GM19099 (cell line): ENCODE results near the gene PPP1CB.

ENCODE experiments used
- POLR2A ChIP-seq: IDR thresholded peaks from 3 replicates; pipeline ENCODE4 v1.6.1; 2011; ENCODE audit warnings: low read depth; ENCODE audit not compliant: insufficient read length; ENCODE audit errors: extremely low read depth

The PPP1CB gene

GRCh38 chr2:28752631-28753376 lies 1.2 kb downstream of the PPP1CB start:
- no peak for TF ChIP-seq POLR2A

DNA sequence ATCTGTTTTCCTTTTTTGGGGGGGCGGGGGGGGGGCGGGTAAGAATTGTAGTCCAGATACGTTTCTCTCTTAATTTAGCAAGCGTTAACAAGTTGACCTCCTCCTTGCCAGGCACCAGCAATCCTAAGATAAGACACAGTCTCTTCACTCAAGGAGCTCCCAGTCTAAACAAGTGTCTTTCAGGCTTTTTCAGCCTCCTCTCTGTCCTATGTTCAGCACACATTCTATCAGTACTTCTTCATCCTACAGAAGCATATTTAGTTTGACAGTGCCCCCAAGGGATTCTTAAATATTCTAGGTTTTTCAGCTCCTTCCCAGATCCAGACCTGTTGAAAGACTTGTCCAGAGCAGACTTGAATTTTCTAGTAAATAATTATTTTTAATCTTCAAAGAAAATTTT lies 2.7 kb downstream of the PPP1CB start:
- no peak for TF ChIP-seq POLR2A

- no peak for TF ChIP-seq POLR2A
Observed at GRCh38 chr2:28755421-28755820, 3.8 kb downstream of the PPP1CB start.

GRCh38 chr2:28758459-28758858 lies 6.8 kb downstream of the PPP1CB start:
- TF ChIP-seq POLR2A: no peak

- TF ChIP-seq POLR2A: no peak
Observed at GRCh38 chr2:28761420-28761819, 9.8 kb downstream of the PPP1CB start.

DNA sequence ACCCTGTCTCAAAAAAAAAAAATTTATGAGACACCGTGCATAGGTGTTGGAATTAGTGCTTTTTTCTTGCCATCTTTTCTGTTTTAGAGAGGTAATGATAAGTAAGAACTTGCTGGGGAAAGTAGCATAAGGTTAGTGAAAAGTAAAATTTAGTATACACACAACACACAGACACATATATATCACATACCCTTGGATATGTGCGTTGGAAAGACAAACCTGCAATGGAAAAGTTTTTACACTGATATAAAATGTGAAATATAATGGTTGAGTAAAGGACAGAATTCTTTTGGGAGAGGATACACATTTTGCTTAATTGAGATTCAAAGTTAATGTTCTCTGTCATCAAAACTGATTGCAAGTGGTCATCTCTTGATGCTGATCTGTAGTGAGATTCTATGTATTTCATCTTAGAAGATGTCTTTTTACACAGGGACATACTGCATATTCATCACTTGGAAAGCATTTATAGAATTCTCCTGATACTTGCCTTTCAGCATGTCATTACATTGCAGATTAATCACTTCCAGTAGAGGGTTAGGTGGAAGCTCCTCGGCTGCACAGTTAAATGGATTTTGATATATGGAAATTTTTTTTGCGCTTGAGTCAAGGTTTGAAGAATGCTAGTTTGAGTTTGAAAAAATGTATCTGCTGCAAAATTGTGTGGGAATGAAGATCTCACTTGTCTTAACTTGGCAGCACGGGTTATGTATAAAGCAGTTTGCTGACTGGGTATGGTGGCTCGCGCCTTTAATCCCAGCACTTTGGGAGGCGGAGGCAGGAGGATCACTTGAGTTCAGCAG lies 13.5 kb downstream of the PPP1CB start:
- TF ChIP-seq POLR2A: no peak

GRCh38 chr2:28766070-28766469 lies 14.4 kb downstream of the PPP1CB start:
- no peak for TF ChIP-seq POLR2A

- TF ChIP-seq POLR2A: no peak
Observed at GRCh38 chr2:28767337-28767736, 15.7 kb downstream of the PPP1CB start.

GRCh38 chr2:28768422-28768821 lies 16.8 kb downstream of the PPP1CB start:
- no peak for TF ChIP-seq POLR2A

DNA sequence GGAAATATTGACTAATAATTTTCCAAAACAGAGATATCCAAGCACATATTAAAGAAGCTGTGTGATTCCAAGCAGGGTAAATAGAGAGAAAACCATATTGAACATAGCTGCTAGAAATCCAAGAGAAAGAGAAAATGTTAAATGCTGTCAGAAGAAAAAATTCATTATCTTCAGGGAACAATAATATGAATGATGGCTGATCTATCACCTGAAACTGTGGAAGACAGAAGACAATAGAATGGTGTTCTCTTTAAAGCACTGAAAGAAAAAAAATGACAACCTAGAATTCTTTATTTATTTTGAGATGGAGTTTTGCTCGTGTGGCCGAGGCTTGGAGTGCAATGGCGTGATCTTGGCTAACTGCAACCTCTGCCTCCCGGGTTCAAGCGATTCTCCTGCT lies 17.3 kb downstream of the PPP1CB start:
- no peak for TF ChIP-seq POLR2A

GRCh38 chr2:28772351-28772750 lies 20.7 kb downstream of the PPP1CB start:
- TF ChIP-seq POLR2A: no peak

DNA sequence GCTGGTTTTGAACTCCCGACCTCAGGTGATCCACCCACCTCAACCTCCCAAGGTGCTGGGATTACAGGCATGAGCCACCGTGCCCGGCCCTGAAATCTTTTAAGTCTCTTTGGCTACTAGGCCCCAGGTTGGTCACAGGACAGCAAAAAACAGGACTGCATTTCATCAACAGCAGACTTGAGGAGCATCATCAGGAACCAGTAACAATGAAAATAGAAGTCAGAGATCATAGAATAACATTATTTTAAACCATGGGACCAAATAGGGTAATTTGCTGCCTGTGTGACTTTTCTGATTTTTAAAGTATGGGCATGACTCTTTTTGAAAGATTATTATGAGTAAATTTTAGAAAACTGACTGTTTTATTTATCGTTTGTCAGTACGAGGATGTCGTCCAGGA lies 24.8 kb downstream of the PPP1CB start:
- TF ChIP-seq POLR2A: no peak

DNA sequence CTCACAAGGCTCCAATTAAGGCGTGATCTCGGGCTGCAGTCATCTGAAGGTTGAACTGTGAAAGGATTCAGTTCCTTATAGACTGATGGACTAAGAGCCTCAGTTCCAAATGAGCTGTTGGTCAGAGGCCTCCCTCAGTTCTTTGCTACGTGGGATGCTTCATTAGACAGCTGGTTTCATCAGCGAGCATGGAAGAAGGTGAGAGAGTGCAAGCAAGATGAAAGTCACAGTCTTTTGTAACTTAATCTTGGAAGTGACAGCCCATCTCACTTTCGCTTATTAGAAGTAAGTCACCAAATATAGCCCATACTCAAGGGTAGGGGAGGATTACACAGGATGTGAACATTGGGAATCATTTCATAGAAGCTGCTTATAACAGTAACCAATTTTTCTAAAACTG lies 26.8 kb downstream of the PPP1CB start:
- no peak for TF ChIP-seq POLR2A

DNA sequence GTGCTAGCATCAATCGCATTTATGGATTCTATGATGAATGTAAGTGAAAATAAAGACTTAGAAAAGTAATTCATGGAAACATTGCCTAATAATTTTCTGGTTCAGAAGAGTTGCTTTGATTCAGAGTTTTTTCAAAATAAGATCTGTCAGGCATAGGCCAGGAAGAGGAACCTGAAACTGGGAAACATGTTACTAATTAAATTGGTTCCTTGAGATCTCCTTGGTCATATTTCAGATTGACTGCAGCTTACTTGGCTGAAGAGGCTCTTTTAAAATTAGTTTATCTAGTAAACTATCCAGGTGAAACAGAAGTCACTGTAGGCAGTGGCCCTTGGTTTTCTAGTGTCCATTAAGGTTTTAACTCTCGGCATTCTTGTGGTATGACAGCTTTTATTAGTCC lies 27.4 kb downstream of the PPP1CB start:
- no peak for TF ChIP-seq POLR2A

GRCh38 chr2:28780496-28780895 lies 28.9 kb downstream of the PPP1CB start:
- no peak for TF ChIP-seq POLR2A

- TF ChIP-seq POLR2A: no peak
Observed at GRCh38 chr2:28782423-28782822, 30.8 kb downstream of the PPP1CB start.
